Activated CD4-positive, CD25-positive, alpha-beta regulatory T cell treated with anti-CD3 and anti-CD28 coated beads, Interleukin-2, amount 50 U/mL, for 16 hours (primary cell): ENCODE results near the gene UGT1A10.
"Not testable (repeated sequence)": the region's sequence is repeated elsewhere in the genome, so short reads cannot be mapped to it uniquely, and the experiment has no call there.

Experiments
- DNase-seq: peaks from one replicate; pipeline ENCODE4 v3.0.0-alpha.2; 2020; ENCODE audit warnings: low read depth, low spot score

Gene UGT1A10

DNA sequence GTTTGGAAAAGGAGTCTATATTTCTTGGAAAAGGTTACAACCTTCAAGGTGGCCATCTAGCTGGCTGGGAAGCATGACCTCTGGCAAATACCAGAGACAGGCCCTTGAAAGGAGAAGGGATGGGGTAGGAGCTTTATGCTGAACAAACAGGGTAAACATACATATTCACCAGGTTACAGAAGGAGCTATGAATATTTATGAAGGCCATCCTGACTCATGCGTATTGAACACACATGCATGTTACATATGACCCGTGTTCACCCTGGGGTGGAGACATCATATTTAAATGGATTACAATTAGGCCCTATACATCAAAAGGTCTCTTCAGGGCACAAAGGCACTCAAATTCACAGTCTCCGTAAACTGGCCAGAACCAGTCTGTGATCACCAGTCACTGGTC, 19.7 kb downstream of the UGT1A10 start:
- not testable (repeated sequence) for DNase-seq

DNA sequence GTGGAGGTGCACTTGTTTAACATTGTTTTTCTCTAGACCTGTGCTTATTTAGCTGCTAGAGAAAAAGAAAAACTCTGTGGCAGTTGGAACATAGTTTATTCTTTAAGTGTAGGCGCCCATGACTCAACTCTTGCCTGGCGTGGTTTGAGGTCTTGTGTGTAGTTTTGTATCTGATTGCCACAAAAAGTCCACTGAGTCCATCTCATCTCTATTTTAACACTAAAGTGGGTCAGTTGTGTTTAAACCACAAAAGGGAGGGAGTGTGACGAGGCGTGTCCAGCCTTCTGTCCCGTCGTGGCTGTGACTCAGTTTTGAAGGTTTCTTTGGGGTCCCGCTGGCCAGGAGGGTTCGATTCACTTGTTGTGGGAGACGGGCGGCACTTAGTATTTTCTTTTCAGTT, 20.2 kb downstream of the UGT1A10 start:
- no peak for DNase-seq

DNA sequence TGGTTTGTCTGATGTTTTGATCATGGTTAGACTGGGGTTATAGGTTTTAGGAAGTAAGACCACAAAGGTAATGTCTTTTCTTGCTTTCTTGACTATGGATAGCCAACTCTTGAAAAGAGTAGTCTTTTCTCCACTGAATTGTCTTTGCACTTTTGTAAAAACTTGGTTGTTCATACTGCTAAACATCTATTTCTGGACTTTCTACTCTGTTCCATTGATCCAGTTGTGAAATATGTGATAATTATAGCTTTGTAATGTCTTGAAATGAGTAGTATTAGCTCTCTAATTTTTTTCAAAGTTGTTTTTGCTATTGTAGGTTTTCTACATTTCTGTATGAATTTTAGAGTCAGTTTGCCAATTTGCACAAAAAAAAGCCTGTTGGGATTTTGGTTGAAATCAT, 22.4 kb downstream of the UGT1A10 start:
- DNase-seq: no peak

DNA sequence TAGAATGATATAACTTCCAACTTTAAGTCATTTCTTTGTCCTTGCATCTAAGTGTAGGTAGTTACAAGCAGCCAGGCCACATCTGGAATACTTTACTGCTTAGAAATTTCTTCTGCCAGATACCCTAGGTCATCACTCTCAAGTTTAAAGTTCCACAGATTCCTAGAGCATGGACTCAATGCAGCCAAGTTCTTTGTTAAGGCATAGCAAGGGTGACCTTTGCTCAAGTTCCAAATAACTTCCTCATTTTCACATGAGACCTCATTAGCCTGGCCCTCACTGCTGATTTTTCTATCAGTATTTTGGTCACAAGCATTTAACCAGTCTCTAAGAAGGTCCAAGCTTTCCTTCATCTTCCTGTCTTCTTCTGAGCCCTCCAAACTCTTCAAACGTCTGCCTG, 27.7 kb downstream of the UGT1A10 start:
- DNase-seq: no peak

DNA sequence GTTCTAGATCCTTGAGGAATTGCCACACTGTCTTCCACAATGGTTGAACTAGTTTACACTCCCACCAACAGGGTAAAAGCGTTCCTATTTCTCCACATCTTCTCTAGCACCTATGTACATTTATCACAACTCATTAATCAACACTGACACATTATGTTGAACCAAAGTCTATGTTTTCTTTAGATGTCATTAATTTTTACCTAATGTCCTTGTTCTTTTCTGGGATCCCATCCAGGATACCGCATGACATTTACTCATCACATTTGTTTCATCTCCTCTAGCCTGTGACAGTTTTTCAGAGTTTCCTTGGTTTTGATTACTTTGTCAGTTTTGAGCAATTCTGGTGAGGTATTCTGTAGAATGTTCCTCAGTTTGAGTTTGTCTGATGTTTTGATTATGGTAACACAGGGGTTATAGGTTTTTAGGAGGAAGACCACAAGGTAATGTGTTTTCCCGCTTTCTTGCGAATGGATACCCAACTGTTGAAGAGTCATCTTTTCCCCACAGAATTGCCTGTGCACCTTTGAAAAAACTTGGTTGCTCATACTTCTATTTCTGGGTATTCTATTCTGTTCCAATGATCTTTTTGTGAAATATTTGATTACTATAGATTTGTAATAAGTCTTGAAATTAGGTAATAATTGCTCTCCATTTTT, 32.5 kb downstream of the UGT1A10 start:
- DNase-seq: no peak

DNA sequence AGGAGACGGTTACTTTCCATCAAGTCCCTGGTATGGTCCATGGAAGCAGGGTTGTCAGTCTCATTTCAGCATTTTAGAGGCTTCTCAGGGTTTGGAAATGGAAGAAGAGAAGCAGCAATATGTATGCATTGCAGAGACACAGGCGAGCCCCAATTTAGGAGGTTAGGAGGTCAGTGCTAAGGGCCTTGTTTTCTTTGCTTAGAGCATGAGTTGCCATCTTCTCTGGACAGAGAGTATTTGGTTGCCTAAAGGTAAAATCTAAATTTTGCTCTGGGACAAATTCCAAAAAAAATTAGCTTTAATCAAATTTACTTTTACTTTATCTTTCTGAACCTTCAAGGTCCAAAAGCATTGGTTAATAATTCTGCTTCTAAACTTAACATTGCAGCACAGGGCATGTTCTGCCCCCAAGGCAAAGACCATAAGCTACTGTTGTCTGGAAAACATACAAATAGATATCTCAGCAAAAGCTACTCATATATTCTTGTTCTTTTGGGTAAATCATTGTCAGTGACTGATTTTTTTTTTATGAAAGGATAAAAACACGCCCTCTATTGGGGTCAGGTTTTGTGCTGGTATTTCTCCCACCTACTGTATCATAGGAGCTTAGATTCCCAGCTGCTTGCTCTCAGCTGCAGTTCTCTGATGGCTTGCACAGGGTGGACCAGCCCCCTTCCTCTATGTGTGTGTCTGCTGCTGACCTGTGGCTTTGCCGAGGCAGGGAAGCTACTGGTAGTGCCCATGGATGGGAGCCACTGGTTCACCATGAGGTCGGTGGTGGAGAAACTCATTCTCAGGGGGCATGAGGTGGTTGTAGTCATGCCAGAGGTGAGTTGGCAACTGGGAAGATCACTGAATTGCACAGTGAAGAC, 35.3 kb downstream of the UGT1A10 start, which contains the start of gene UGT1A9:
TSS of gene UGT1A9 (plus strand) at position 609 of the 872 bp plus-strand sequence. CDS start at position 646, 37 bp downstream.
- DNase-seq: no peak

DNA sequence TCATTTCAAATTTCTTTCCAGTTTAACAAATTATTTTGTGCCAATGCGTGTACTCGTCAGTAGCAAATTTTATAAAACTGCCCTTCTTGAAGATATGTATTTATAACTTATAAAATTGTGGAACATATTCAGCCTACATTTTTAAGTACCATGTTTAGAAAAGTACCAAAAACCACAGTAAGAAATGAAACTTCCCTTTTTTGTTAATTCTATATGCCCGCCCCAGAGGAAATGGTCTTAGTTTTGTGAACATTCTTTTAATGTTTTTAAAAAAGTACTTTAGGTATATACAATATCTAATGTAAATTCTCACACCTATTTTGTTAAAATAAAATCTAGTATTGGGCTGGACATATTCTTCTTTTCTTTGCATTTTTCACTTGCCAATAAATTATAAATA, 36.6 kb downstream of the UGT1A10 start:
- DNase-seq: no peak

DNA sequence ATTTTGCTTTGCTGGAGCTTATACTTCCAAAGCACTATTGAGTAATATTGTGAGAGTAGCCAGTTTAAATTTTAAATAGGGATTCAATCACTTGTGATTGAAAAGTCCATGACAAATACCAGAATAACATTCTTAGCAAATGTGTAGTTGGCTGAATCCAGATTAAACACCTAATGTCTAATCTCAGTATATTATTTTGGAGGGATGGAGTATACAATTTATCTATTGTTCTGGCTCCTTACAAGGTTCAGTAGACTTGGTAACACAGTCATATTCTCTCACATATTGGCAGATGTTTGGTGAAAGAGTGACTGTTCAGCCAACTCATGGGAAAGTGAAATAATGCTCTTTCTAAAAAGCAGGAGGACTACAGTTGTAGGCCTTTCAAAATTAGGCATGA, 37.6 kb downstream of the UGT1A10 start:
- no peak for DNase-seq

DNA sequence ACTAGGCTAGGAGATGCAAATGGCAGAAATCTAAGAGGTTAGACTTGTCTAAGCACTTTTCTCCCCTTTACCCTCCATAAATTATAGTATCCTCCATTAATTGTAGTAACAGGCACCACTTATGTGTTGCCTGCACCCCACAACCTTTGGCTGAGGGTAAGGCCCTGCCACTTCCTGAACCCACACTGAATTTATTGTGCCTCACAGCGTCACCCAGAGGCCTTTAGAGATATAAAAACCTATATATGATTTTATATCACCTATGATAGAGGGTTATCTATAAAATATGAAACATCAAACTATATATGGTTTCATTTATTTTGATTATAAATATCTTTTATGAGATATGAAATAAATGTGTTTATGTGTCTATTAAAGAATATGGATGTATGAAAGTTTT, 38.1 kb downstream of the UGT1A10 start:
- DNase-seq: no peak

DNA sequence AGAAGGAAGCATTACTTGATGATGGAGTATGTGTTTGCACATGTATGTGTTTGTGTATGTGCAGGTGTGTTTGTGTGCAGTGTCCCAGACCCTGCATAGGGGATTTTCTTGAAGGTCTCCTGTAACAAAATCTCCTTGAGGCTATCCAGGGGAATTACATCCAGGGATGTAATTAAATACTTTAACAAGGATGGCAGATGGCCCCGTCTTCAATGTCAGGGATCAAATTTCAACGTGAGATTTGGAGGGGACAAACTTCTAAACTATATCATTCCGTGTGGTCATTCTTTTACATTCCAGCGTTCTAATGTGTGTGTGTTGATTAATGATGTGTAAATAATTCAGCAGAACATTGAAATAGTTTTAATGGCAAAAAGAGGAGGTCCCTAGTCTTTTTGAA, 38.7 kb downstream of the UGT1A10 start:
- no peak for DNase-seq

DNA sequence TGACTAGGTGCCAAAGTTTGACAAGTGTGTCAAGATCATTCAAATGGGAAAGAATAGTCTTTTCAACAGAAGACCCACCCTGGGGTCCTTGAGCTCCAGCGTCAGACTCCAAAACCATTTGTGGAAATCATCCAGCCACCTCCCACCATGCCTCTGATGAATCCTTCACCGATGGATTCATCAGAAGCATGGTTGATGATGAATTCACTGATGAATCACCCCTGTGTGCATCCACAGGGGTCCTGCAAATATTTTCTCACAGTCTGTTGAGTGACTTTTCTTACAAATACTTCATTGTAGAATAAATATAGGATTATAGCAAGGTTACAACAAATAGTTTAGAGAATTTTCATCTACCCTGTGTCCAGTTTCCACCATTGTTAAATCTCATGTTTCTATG, 39.8 kb downstream of the UGT1A10 start:
- no peak for DNase-seq

DNA sequence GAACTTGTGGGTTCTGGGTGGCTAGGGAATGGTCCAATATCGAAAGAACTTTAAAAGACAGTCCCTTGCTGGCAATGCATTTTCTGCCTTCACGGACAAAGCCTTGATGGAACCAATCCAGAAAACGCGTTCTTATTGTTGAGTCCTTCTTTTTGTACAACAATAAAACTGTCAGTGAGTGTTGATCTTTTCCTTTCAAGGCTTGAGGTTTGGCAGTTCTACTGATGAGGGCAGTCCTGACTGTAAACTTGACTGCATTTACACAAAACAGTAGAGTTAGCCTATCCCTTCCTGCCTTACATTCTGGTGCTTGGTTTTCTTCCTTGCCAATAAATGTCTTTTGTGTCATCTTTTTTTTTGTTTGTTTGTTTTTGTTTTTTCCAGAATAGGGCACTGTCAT, 42.9 kb downstream of the UGT1A10 start:
- DNase-seq: no peak

DNA sequence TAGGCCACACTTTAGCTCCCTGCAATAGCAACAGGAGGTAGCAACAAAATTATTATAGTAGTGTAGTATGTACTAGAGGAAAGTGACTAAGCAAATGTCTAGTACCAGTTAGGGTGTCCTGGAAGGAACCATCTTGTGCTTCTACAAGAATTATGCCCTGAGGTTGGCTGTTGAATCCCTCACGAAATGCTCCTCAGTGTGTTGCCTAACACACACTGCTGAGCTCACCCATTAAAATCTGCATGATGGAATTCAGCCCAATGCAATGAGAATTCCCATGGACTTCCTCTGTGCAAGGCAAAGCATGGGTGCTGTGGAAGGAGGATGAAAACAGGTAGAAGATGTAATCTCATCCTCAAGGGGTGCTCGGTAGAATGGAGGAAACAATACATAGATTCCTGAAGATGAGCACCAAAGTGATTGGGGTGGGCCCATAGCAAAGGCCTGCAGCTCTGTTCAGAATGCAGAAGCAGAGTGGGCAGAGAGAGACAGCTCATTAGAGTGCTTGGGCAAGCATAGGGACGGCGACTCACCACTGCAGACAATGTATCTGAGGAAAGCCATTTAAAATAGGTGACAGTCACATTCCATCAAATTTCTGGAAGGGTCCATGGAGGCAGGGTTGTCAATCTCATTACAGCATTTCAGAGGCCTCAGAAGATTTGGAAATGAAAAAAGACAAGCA, 44.3 kb downstream of the UGT1A10 start:
- DNase-seq: no peak

DNA sequence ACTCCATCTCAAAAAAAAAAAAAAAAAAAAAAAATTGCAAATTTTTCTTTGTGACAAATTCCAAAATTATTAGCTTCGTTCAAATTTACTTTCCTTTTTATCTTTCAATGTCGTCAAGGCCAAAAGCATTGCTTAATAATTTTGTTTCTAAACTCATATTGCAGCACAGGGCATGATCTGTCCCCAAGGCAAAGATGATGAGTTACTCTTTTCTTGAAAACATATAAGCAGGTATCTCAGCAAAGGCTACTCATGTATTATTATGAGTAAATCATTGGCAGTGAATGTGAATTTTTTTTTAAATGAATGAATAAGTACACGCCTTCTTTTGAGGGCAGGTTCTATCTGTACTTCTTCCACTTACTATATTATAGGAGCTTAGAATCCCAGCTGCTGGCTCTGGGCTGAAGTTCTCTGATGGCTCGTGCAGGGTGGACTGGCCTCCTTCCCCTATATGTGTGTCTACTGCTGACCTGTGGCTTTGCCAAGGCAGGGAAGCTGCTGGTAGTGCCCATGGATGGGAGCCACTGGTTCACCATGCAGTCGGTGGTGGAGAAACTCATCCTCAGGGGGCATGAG, 45.4 kb downstream of the UGT1A10 start, which contains the start of gene UGT1A7:
TSS of gene UGT1A7 (plus strand) at position 381 of the 579 bp plus-strand sequence. CDS start at position 418, 37 bp downstream.
- no peak for DNase-seq

DNA sequence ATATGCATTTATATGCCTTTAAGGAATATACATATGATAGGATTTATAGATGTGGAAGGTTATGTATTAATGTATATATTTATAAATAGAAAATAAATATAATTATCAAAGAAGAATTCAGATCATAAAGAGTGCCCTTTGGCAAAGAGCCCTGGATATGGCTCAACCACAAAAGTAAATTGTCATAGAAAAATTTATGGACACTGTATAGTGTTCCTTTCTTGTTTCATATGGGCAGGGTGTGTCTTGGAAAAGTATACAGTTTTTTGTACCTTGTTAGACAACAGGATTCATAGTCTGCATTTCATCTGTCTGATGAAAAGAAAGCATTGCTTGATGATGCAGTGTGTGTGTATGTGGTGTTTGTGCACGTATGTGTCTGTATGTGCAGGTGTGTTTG, 48.4 kb downstream of the UGT1A10 start:
- DNase-seq: no peak

DNA sequence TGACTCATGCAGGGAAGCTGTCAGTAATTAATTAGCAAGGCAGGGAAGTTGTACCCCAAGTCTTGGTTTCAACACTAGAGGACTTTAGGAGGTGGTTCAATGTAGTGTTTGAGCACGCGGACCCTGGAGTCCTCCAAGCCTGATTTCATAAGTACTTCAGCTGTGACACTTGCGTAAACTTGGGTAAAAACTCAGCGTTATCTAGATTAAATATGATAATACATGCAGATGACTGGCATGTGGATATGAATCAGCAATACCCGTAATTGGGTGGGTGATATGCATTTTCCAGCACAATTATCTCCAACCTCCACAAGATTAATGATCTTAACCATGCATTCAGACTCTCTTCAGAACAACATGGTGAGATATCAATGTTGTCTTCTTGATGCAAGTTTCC, 50.7 kb downstream of the UGT1A10 start:
- DNase-seq: no peak

DNA sequence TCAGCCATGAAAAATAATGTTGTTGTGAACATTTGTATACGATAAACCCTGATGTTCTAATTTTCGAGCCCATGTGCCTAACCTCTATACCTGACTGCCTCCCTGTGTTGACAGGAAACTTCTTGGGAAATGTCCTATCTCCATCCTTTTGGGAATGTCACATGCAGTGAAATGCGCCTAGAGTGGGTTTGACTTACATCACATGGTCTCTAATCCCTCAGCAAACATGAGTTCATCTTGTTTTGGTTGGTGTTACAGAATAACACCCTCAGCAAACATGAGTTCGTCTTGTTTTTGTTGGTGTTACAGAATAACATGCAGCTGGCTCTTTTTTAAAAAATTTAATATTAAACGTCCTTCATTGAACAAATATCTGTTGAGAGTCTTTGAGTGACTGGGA, 52.1 kb downstream of the UGT1A10 start:
- DNase-seq: no peak

DNA sequence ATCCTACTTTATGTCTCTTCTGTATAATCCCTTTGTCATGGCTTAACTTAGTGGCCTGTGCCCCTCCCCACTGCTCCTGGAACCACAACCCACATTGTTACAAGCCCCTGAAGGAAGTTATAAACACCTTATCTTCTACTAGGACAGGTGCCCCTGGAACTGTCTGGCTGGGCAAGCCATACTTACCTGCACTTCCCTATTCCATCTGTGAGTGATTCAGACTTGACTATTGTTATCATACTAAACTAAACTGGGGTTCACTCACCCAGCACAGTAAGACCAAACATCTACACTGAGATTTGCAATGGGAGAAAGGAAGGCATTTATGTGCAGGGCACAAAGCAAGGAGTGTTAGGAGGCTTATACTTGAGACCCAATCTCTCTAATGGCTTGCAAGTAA, 52.8 kb downstream of the UGT1A10 start:
- DNase-seq: no peak

DNA sequence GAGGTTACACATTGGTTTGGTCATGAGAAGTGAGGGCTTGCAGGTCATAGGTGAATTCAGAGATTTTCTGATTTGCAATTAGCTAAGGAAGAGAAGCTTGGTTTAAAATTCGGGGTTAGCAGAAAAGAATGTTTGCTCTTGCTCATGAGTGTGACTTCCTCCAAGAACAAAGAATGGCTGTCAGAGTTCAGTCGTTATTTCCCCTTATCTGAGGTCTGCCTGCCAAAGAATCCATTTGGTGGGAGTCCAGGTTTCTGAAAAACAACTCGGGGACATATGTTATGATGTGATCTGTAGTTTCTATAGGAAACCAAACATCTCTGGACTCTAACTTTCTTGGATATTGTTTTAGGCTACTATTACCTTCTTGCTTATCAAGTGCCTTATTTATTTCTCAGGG, 53.3 kb downstream of the UGT1A10 start:
- no peak for DNase-seq

DNA sequence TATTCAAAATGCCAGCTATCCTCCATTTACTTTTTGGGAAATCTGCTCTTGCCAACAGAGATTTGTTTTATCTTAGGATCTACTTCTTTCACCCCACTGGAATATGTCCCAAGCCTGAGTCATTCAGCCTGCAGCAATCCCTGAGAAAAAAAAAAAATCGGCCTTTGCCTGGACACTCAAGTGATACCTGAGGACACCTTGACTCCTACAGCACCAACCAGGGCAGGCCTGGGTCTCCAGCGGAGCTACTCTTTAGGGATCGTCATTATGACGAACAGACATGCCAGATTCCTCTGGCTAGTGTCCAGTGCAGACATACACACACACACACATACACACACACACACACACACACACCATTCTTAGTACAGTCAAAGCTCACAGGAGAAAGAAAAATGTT, 54.2 kb downstream of the UGT1A10 start:
- DNase-seq: no peak

DNA sequence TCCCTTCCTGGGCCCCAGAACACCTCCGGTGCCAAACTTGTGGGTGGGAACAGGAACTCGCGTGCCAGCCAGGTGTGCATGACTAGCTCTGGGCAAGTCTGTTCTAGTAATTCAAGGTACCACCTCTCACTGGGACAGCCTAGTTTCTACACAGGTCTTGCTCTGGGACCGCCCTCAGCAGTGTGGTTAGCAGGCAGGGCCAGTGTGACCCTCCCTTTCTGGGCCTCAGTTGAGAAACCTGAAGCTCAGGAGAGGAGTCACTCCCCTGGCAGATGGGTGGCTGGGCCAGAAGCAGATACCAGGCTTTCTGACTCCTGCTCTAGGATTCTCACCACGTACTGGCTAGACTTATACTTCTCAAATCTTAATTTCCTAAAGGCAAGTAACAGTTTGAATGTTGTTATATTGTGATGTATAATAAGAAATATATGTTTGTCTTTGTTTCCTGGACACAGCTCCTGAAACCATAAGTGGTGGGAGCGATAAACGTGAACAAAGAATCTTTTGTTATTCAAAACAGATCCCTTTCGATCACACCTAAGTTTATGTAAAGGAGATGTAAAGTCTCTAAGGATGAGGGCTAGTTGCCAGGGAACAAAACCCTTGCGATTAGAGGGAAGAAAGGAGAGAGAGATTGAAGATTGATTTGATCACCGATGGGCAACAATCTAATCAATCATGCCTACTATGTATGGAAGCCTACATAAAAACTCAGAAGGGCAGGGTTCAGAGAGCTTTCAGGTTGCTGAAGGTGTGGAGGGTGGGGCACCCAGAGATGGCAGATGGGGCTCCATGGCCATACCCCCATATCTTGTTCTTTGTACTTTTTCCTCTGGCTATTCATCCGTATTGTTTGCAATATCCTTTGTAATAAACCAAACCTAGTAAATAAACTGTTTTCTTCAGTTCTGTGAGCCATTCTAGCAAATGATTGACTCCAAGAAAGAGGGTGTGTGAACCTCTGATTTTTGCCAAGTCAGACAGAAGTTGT, 55.5 kb downstream of the UGT1A10 start:
- DNase-seq: no peak
